Adrenal gland (tissue), 5 donors: Measurements from ENCODE around the gene TAGLN3.

ENCODE experiments used
- POLR2A ChIP-seq, 2 donors: fragments of 450-650 bp; IDR thresholded peaks; one replicate each; pipeline ENCODE4 v1.6.1; 2017; ENCODE audit warnings: antibody characterized with exemption in 2 of 2, mild to moderate bottlenecking in 2 of 2, moderate library complexity in 1 of 2
- TF ChIP-seq, protein P1 (sequence below), 6 experiments: fragments of 450-650 bp in 4 of 6; fragments of 200-600 bp in 2 of 6; sonication (generic) in 1 of 6; IDR thresholded peaks; 1 replicate in 5 of 6; 2 replicates in 1 of 6; pipeline versions ENCODE4 v1.5.1 to v1.8.0; 2016 to 2021; ENCODE audit warnings: antibody characterized with exemption in 6 of 6, mild to moderate bottlenecking in 2 of 6, moderate library complexity in 1 of 6
- donor health status: DM: no; HTN: no; CAD: no.

DNA sequence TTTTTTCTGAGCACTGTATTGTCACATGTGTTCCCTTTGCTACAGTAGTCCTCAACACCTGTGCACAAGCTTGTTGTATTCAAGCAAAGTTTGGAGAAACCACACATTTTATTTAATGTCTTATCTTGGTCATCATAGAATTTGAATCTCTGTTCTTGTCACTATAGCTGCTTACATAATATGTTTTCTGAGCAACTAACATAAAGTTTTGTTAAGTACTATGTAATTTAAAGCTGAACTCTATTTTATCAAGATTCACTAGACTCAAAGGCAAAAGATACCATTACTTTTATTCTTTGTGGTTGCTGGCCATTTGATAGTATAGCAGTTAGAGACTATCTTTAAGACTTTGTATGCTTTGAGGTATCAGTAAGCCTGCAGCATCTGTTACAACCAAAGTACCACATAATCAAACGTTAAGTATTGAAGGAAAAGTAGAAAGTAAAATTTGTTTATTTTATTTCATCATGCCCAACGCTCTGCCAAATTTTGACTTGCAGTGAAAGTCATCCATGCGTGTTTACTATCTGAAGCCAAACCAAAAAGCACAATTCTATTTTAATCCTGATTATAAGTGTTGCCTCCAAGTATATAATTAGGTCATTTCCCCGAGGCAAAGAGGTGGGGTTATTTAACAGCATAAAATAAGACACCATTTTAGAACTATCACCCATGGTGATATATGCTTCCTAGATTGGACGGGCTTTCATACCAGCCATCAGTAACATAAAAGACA, 30.2 kb upstream of the TAGLN3 start:
- TF ChIP-seq, protein P1, sequence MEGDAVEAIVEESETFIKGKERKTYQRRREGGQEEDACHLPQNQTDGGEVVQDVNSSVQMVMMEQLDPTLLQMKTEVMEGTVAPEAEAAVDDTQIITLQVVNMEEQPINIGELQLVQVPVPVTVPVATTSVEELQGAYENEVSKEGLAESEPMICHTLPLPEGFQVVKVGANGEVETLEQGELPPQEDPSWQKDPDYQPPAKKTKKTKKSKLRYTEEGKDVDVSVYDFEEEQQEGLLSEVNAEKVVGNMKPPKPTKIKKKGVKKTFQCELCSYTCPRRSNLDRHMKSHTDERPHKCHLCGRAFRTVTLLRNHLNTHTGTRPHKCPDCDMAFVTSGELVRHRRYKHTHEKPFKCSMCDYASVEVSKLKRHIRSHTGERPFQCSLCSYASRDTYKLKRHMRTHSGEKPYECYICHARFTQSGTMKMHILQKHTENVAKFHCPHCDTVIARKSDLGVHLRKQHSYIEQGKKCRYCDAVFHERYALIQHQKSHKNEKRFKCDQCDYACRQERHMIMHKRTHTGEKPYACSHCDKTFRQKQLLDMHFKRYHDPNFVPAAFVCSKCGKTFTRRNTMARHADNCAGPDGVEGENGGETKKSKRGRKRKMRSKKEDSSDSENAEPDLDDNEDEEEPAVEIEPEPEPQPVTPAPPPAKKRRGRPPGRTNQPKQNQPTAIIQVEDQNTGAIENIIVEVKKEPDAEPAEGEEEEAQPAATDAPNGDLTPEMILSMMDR (IDR thresholded peaks at IDR 0.05) = no peak
- no peak for TF ChIP-seq POLR2A (IDR thresholded peaks at IDR 0.05)
